Skeletal muscle tissue (tissue), 4 donors: ENCODE results near the gene IQCM. TPM values are rescaled to one million over a fixed set of nuclear protein-coding genes. Genes with fewer than 3 reads are reported as not detected.

Experiments
- H3K27ac ChIP-seq: one replicate; pipeline ENCODE4 v1.7.0; 2013; ENCODE audit warnings: mild to moderate bottlenecking, low read depth, low read length, inconsistent platforms
- H3K27me3 ChIP-seq, 3 donors: one replicate each; pipeline ENCODE4 v1.7.0; 2013; ENCODE audit warnings: low read length in 3 of 3; ENCODE audit not compliant: control insufficient read depth in 3 of 3, insufficient read depth in 3 of 3
- H3K36me3 ChIP-seq, 3 donors: one replicate each; pipeline ENCODE4 v1.7.0; 2013; ENCODE audit warnings: low read length in 3 of 3; ENCODE audit not compliant: control insufficient read depth in 3 of 3, insufficient read depth in 3 of 3
- H3K4me1 ChIP-seq, 3 donors: one replicate each; pipeline ENCODE4 v1.7.0; 2013; ENCODE audit warnings: low read length in 3 of 3, mild to moderate bottlenecking in 3 of 3; ENCODE audit not compliant: control insufficient read depth in 3 of 3, insufficient read depth in 3 of 3
- H3K4me3 ChIP-seq, 3 donors: one replicate each; pipeline ENCODE4 v1.7.0; 2013; ENCODE audit warnings: low read length in 3 of 3
- H3K9ac ChIP-seq, 3 donors: one replicate each; pipeline ENCODE4 v1.7.0; 2013; ENCODE audit warnings: low read length in 3 of 3, mild to moderate bottlenecking in 3 of 3, moderate library complexity in 2 of 3, low read depth in 1 of 3
- H3K9me3 ChIP-seq, 3 donors: one replicate each; pipeline ENCODE4 v1.7.0; 2013; ENCODE audit warnings: low read length in 3 of 3; ENCODE audit not compliant: control insufficient read depth in 3 of 3
- total RNA-seq: library from RNA; depleted of rRNA; stranded (reverse); fragments of >200 nt; gene quantifications from one replicate; pipeline ENCODE4 v1.2.3, GENCODE V29; 2014
- donor health status: Osteomylitis.

IQCM gene
- total RNA-seq, 1 donor from 2014 or later: not detected

GRCh38 chr4:149702414-149703293 is 113.0 kb downstream of the IQCM start:
- Histone ChIP-seq H3K9ac (no peak overlapping the region), H3K4me1 (no peaks in the 10 kb centered on the region), H3K4me3 (no peak overlapping the region), H3K27me3 (no peaks in the 10 kb centered on the region), H3K36me3 (no peaks in the 10 kb centered on the region), H3K9me3 (no peaks in the 10 kb centered on the region), H3K27ac (no peak overlapping the region)

- no peaks in the 10 kb centered on the region for H3K36me3 ChIP-seq
- no peaks in the 10 kb centered on the region for H3K4me1 ChIP-seq
- no peak overlapping the region for H3K9ac ChIP-seq
- H3K4me3 ChIP-seq: no peak overlapping the region
- H3K27ac ChIP-seq: no peak overlapping the region
- no peaks in the 10 kb centered on the region for H3K9me3 ChIP-seq
- no peaks in the 10 kb centered on the region for H3K27me3 ChIP-seq
Observed at GRCh38 chr4:149701435-149702156, 114.0 kb downstream of the IQCM start.

GRCh38 chr4:149700272-149700671 is 115.4 kb downstream of the IQCM start:
- Histone ChIP-seq H3K9ac (no peak overlapping the region), H3K9me3 (no peaks in the 10 kb centered on the region), H3K27ac (no peak overlapping the region), H3K36me3 (no peaks in the 10 kb centered on the region), H3K4me1 (no peaks in the 10 kb centered on the region), H3K4me3 (no peak overlapping the region), H3K27me3 (no peaks in the 10 kb centered on the region)

GRCh38 chr4:149699642-149700041 is 116.0 kb downstream of the IQCM start:
- Histone ChIP-seq H3K27me3 (no peaks in the 10 kb centered on the region), H3K36me3 (no peaks in the 10 kb centered on the region), H3K4me1 (no peaks in the 10 kb centered on the region), H3K4me3 (no peak overlapping the region), H3K9me3 (no peaks in the 10 kb centered on the region), H3K27ac (no peak overlapping the region), H3K9ac (no peak overlapping the region)

GRCh38 chr4:149690726-149691125 is 124.9 kb downstream of the IQCM start:
- no peak overlapping the region for H3K4me3 ChIP-seq
- no peaks in the 10 kb centered on the region for H3K4me1 ChIP-seq
- no peak overlapping the region for H3K9ac ChIP-seq
- H3K27me3 ChIP-seq: no peaks in the 10 kb centered on the region
- H3K36me3 ChIP-seq: no peaks in the 10 kb centered on the region
- H3K9me3 ChIP-seq: no peaks in the 10 kb centered on the region
- no peak overlapping the region for H3K27ac ChIP-seq

- Histone ChIP-seq H3K9me3 (no peaks in the 10 kb centered on the region), H3K4me1 (no peaks in the 10 kb centered on the region), H3K36me3 (no peaks in the 10 kb centered on the region), H3K27me3 (no peaks in the 10 kb centered on the region), H3K9ac (no peak overlapping the region), H3K27ac (no peak overlapping the region), H3K4me3 (no peak overlapping the region)
Observed at GRCh38 chr4:149684516-149684915, 131.1 kb downstream of the IQCM start.

- Histone ChIP-seq H3K9ac (no peak overlapping the region), H3K27me3 (no peaks in the 10 kb centered on the region), H3K36me3 (no peaks in the 10 kb centered on the region), H3K4me3 (no peak overlapping the region), H3K27ac (no peak overlapping the region), H3K4me1 (no peaks in the 10 kb centered on the region), H3K9me3 (peaks cover 0 to 5% (median 0%) of the 10 kb centered on the region in 3 donors)
Observed at GRCh38 chr4:149676076-149676475, 139.6 kb downstream of the IQCM start.

- no peaks in the 10 kb centered on the region for H3K36me3 ChIP-seq
- no peak overlapping the region for H3K9ac ChIP-seq
- H3K27ac ChIP-seq: no peak overlapping the region
- no peaks in the 10 kb centered on the region for H3K4me1 ChIP-seq
- H3K27me3 ChIP-seq: no peaks in the 10 kb centered on the region
- H3K9me3 ChIP-seq: no peaks in the 10 kb centered on the region
- H3K4me3 ChIP-seq: no peak overlapping the region
Observed at GRCh38 chr4:149645790-149646189, 169.9 kb downstream of the IQCM start.

- H3K27me3 ChIP-seq: no peaks in the 10 kb centered on the region
Observed at GRCh38 chr4:149638073-149638472, 177.6 kb downstream of the IQCM start.

GRCh38 chr4:149634368-149634767 is 181.3 kb downstream of the IQCM start:
- H3K27me3 ChIP-seq: no peaks in the 10 kb centered on the region
- peaks cover 0 to 2% (median 0%) of the 10 kb centered on the region in 3 donors for H3K9me3 ChIP-seq
- no peak overlapping the region for H3K27ac ChIP-seq
- no peaks in the 10 kb centered on the region for H3K36me3 ChIP-seq
- H3K4me1 ChIP-seq: no peaks in the 10 kb centered on the region
- no peak overlapping the region for H3K9ac ChIP-seq
- H3K4me3 ChIP-seq: no peak overlapping the region

More at GRCh38 chr4:149638073-149638472, 177.6 kb downstream of the IQCM start:
- H3K4me3 ChIP-seq: no peak overlapping the region
- no peak overlapping the region for H3K9ac ChIP-seq
- H3K9me3 ChIP-seq: no peaks in the 10 kb centered on the region
- no peak overlapping the region for H3K27ac ChIP-seq
- no peaks in the 10 kb centered on the region for H3K4me1 ChIP-seq
- H3K36me3 ChIP-seq: no peaks in the 10 kb centered on the region
